ENCODE measurements around the gene PIGV. TPM values are rescaled to one million over a fixed set of nuclear protein-coding genes. Genes with fewer than 3 reads are reported as not detected.
A peak's percentile ranks its signal among the peaks of the same experiment; 100 is the strongest.

The PIGV gene
- total and polyA plus RNA-seq, 2 experiments from 2014 or later = 20.4 to 28.9 TPM

GRCh38 chr1:26784023-26784871 lies 3.5 kb upstream of the PIGV start:
- in situ Hi-C loops (cut with MboI) = loop anchor here (10.0 kb wide), 1 partner anchor 89 kb away; the partner anchor contains the start of gene ARID1A
- no peak overlapping the region for H3K4me2 ChIP-seq (ENCODE audit: unreplicated experiment)
- no peaks in the 10 kb centered on the region for H4K20me1 ChIP-seq (ENCODE audit: insufficient read depth)
- peak; percentile 60 for DNase-seq
- no peaks in the 10 kb centered on the region for H3K9me3 ChIP-seq (ENCODE audit: low read depth)
- TF ChIP-seq EZH2 (IDR thresholded peaks at IDR 0.05; ENCODE audit: insufficient read depth, poor library complexity, severe bottlenecking) (no peak), EZH2phosphoT487 (IDR thresholded peaks at IDR 0.05; ENCODE audit: insufficient read depth, low read depth) (no peak)
- H3F3A ChIP-seq (ENCODE audit: insufficient read depth) = peaks cover 71% of the 10 kb centered on the region
- peaks cover 36% of the 10 kb centered on the region for H3K79me2 ChIP-seq (ENCODE audit: insufficient read depth)
- 88 to 89% methylated on average over 2 of the region's 2 CpGs for WGBS, 2 experiments (ENCODE audit: low coverage in 1 of 2, low lambda C conversion rate in 2 of 2, missing lambda C conversion rate in 2 of 2)
- peaks cover 29% of the 10 kb centered on the region for H3K36me3 ChIP-seq (ENCODE audit: low read depth)
- H3K27me3 ChIP-seq (replicated peaks; ENCODE audit: insufficient read depth) = no peaks in the 10 kb centered on the region
- H2AFZ ChIP-seq = no peak overlapping the region
- H3K9ac ChIP-seq = no peak overlapping the region
- no peaks in the 10 kb centered on the region for H3K9me2 ChIP-seq (ENCODE audit: insufficient read depth)
- no peak overlapping the region for H3K4me3 ChIP-seq
- peaks cover 44% of the 10 kb centered on the region for H3K4me1 ChIP-seq (ENCODE audit: insufficient read depth)
- peak overlapping the region; percentile 98 for H3K27ac ChIP-seq

GRCh38 chr1:26784886-26785285 lies 2.9 kb upstream of the PIGV start:
- H3K4me3 ChIP-seq = no peak overlapping the region
- peaks cover 71% of the 10 kb centered on the region for H3F3A ChIP-seq (ENCODE audit: insufficient read depth)
- H3K9me2 ChIP-seq (ENCODE audit: insufficient read depth) = no peaks in the 10 kb centered on the region
- DNase-seq = no peak
- no peak overlapping the region for H2AFZ ChIP-seq
- H3K4me2 ChIP-seq (ENCODE audit: unreplicated experiment) = no peak overlapping the region
- no peak overlapping the region for H3K9ac ChIP-seq
- 97 to 100% methylated on average over 1 of the region's 1 CpG for WGBS, 2 experiments (ENCODE audit: low coverage in 1 of 2, low lambda C conversion rate in 2 of 2, missing lambda C conversion rate in 2 of 2)
- H3K27ac ChIP-seq = peak overlapping the region; percentile 98
- H3K9me3 ChIP-seq (ENCODE audit: low read depth) = no peaks in the 10 kb centered on the region
- H4K20me1 ChIP-seq (ENCODE audit: insufficient read depth) = no peaks in the 10 kb centered on the region
- no peaks in the 10 kb centered on the region for H3K27me3 ChIP-seq (replicated peaks; ENCODE audit: insufficient read depth)
- no peak for TF ChIP-seq EZH2phosphoT487 (IDR thresholded peaks at IDR 0.05; ENCODE audit: insufficient read depth, low read depth)
- no peak for TF ChIP-seq EZH2 (IDR thresholded peaks at IDR 0.05; ENCODE audit: insufficient read depth, poor library complexity, severe bottlenecking)
- peaks cover 28% of the 10 kb centered on the region for H3K36me3 ChIP-seq (ENCODE audit: low read depth)
- peaks cover 44% of the 10 kb centered on the region for H3K4me1 ChIP-seq (ENCODE audit: insufficient read depth)
- in situ Hi-C loops (cut with MboI) = loop anchor here (10.0 kb wide), 1 partner anchor 90 kb away; the partner anchor contains the start of gene ARID1A
- peaks cover 39% of the 10 kb centered on the region for H3K79me2 ChIP-seq (ENCODE audit: insufficient read depth)

- Histone ChIP-seq H3K36me3 (ENCODE audit: low read depth) (peaks cover 21% of the 10 kb centered on the region), H3K9me3 (ENCODE audit: low read depth) (no peaks in the 10 kb centered on the region), H2AFZ (peak overlapping the region; percentile 73; the same call in 1 of the 2 replicates), H3K9me2 (ENCODE audit: insufficient read depth) (no peaks in the 10 kb centered on the region), H3K4me3 (0 out of 2 replicates have a peak overlapping the region, but pooled peaks have one; percentile 36), H3K4me2 (ENCODE audit: unreplicated experiment) (peak overlapping the region; percentile 98), H3K27ac (peak overlapping the region; percentile 98), H3K79me2 (ENCODE audit: insufficient read depth) (peaks cover 35% of the 10 kb centered on the region), H3K27me3 (replicated peaks; ENCODE audit: insufficient read depth) (no peaks in the 10 kb centered on the region), H3K4me1 (ENCODE audit: insufficient read depth) (peaks cover 44% of the 10 kb centered on the region), H3F3A (ENCODE audit: insufficient read depth) (peaks cover 71% of the 10 kb centered on the region), H4K20me1 (ENCODE audit: insufficient read depth) (no peaks in the 10 kb centered on the region), H3K9ac (peak overlapping the region; percentile 96)
- TF ChIP-seq EZH2phosphoT487 (IDR thresholded peaks at IDR 0.05; ENCODE audit: insufficient read depth, low read depth) (no peak), EZH2 (IDR thresholded peaks at IDR 0.05; ENCODE audit: insufficient read depth, poor library complexity, severe bottlenecking) (no peak)
- 65% methylated on average over 5 of the region's 5 CpGs for WGBS, 2 experiments (ENCODE audit: low coverage in 1 of 2, low lambda C conversion rate in 2 of 2, missing lambda C conversion rate in 2 of 2)
- DNase-seq = peak; percentile 56
- in situ Hi-C loops (cut with MboI) = loop anchor here (10.0 kb wide), 1 partner anchor 91 kb away; the partner anchor contains the start of gene ARID1A
These were observed 1.9 kb upstream of the PIGV start for GRCh38 chr1:26785611-26786436.
